HepG2 (cell line): Measurements from ENCODE around the gene ITIH1. TPM values are rescaled to one million over a fixed set of nuclear protein-coding genes. Genes with fewer than 3 reads are reported as not detected.

Experiments
- AHR ChIP-seq: IDR thresholded peaks from 2 replicates; pipeline ENCODE4 v1.6.1; 2018; ENCODE audit warnings: missing genetic modification reagents, missing compliant biosample characterization
- ATM ChIP-seq: fragments of 450-650 bp; IDR thresholded peaks from 2 replicates; pipeline ENCODE4 v1.7.1; 2017; ENCODE audit warnings: mild to moderate bottlenecking, borderline replicate concordance
- CBFB ChIP-seq: sonication (generic); formaldehyde crosslinking; IDR thresholded peaks from 2 replicates; pipeline ENCODE4 v1.4.0; 2020; ENCODE audit warnings: missing genetic modification reagents
- CENPX ChIP-seq: sonication (generic); formaldehyde crosslinking; IDR thresholded peaks from 2 replicates; pipeline ENCODE4 v1.9.0; 2021; ENCODE audit warnings: mild to moderate bottlenecking, missing genetic modification reagents, moderate library complexity
- ELF4 ChIP-seq: sonication (generic); formaldehyde crosslinking; IDR thresholded peaks from 2 replicates; pipeline ENCODE4 v1.5.0; 2020; ENCODE audit warnings: missing genetic modification reagents, mild to moderate bottlenecking, moderate library complexity, borderline replicate concordance
- MIXL1 ChIP-seq: IDR thresholded peaks from 2 replicates; pipeline ENCODE4 v1.6.1; 2016
- PPARG ChIP-seq: conservative IDR thresholded peaks from 2 replicates; pipeline ENCODE4 v1.6.1; 2016; ENCODE audit warnings: missing biosample characterization, missing genetic modification reagents
- RFX5 ChIP-seq: IDR thresholded peaks from 2 replicates; pipeline ENCODE4 v1.6.1; 2011; ENCODE audit warnings: low read depth, low read length, improper control_type of control experiment
- SOX6 ChIP-seq, 2 experiments: fragments of 450-650 bp in 1 of 2; sonication (generic) in 1 of 2; formaldehyde crosslinking in 1 of 2; IDR thresholded peaks; 2 replicates each; pipeline versions ENCODE4 v1.4.0 to v1.6.1; 2017 to 2020; ENCODE audit warnings: antibody characterized with exemption in 1 of 2, mild to moderate bottlenecking in 1 of 2, missing genetic modification reagents in 1 of 2
- TBP ChIP-seq: sonication (generic); formaldehyde crosslinking; IDR thresholded peaks from 2 replicates; pipeline ENCODE4 v1.5.0; 2020; ENCODE audit warnings: missing genetic modification reagents
- ZBTB4 ChIP-seq: sonication (generic); formaldehyde crosslinking; IDR thresholded peaks from 2 replicates; pipeline ENCODE4 v1.4.0; 2020; ENCODE audit warnings: missing genetic modification reagents, mild to moderate bottlenecking, borderline replicate concordance
- ZFX ChIP-seq: sonication (generic); formaldehyde crosslinking; IDR thresholded peaks from 2 replicates; pipeline ENCODE4 v1.4.0; 2020; ENCODE audit warnings: mild to moderate bottlenecking, low read depth, missing genetic modification reagents, moderate library complexity
- ZNF225 ChIP-seq: sonication (generic); formaldehyde crosslinking; IDR thresholded peaks from 2 replicates; pipeline ENCODE4 v1.4.0; 2020; ENCODE audit warnings: mild to moderate bottlenecking, missing genetic modification reagents
- ZNF230 ChIP-seq: sonication (generic); formaldehyde crosslinking; IDR thresholded peaks from 2 replicates; pipeline ENCODE4 v1.4.0; 2020; ENCODE audit warnings: mild to moderate bottlenecking, missing genetic modification reagents
- ZNF256 ChIP-seq: sonication (generic); formaldehyde crosslinking; conservative IDR thresholded peaks from 2 replicates; pipeline ENCODE4 v1.4.0; 2020; ENCODE audit warnings: missing genetic modification reagents
- ZNF556 ChIP-seq: sonication (generic); formaldehyde crosslinking; IDR thresholded peaks from 2 replicates; pipeline ENCODE4 v1.4.0; 2020; ENCODE audit warnings: mild to moderate bottlenecking, missing genetic modification reagents, borderline replicate concordance
- ZNF574 ChIP-seq: sonication (generic); formaldehyde crosslinking; IDR thresholded peaks from 2 replicates; pipeline ENCODE4 v1.4.0; 2020; ENCODE audit warnings: missing genetic modification reagents
- ZNF652 ChIP-seq: IDR thresholded peaks from 2 replicates; pipeline ENCODE4 v1.6.1; 2016; ENCODE audit warnings: low read depth, borderline replicate concordance
- ZNF687 ChIP-seq: sonication (generic); formaldehyde crosslinking; IDR thresholded peaks from 2 replicates; pipeline ENCODE4 v1.5.1; 2020; ENCODE audit warnings: mild to moderate bottlenecking, missing genetic modification reagents, moderate library complexity
- ZNF878 ChIP-seq: sonication (generic); formaldehyde crosslinking; IDR thresholded peaks from 2 replicates; pipeline ENCODE4 v1.8.1; 2023; ENCODE audit warnings: mild to moderate bottlenecking, missing genetic modification reagents, moderate library complexity
- polyA plus RNA-seq, 8 experiments: library from polyadenylated mRNA; depleted of rRNA in 3 of 8; stranded (reverse) in 7 of 8; unstranded in 1 of 8; fragments of >200 nt; fragmentation: Illumina TruSeq in 4 of 8; extraction: Trizol in 4 of 8; gene quantifications; 2 replicates each; pipeline versions ENCODE4 v1.2.1 to v1.2.3, GENCODE V29; 2011 to 2016; ENCODE audit warnings: low read depth in 4 of 8, missing spikeins in 1 of 8, mixed read lengths in 1 of 8; ENCODE audit not compliant: insufficient read depth in 1 of 8
- total RNA-seq, 5 experiments: library from RNA; depleted of rRNA; stranded (reverse); fragments of >200 nt; fragmentation: Illumina TruSeq; extraction: Trizol; gene quantifications; 2 replicates each; pipeline ENCODE4 v1.2.3, GENCODE V29; 2016; ENCODE audit warnings: low read depth in 1 of 5

The ITIH1 gene
- total and polyA plus RNA-seq, 2 of the 13 experiments (the other 11 are each of a cell fraction or from before 2014, with no cell fraction given): 12.3 to 19.6 TPM

- 0 out of 2 replicates have a peak, but pooled peaks have one; percentile 45 for TF ChIP-seq MIXL1 (CRISPR knock-in tag)
- TF ChIP-seq ELF4 (CRISPR knock-in tag): no peak
- TF ChIP-seq SOX6 (IDR thresholded peaks at IDR 0.05): no peak
- TF ChIP-seq SOX6 (CRISPR knock-in tag; IDR thresholded peaks at IDR 0.05): 0 out of 2 replicates have a peak, but pooled peaks have one; percentile 30
- TF ChIP-seq AHR (CRISPR knock-in tag): no peak
- peak; percentile 54; the same call in 1 of the 2 replicates for TF ChIP-seq ZNF225 (CRISPR knock-in tag)
- no peak for TF ChIP-seq CBFB (CRISPR knock-in tag)
- no peak for TF ChIP-seq TBP (CRISPR knock-in tag)
- peak; percentile 38; the same call in 1 of the 2 replicates for TF ChIP-seq ZNF574
- peak; percentile 82 for TF ChIP-seq ZNF687
- TF ChIP-seq ZNF878 (CRISPR knock-in tag): no peak
- TF ChIP-seq ZNF256 (CRISPR knock-in tag): no peak
- TF ChIP-seq ZBTB4 (CRISPR knock-in tag): no peak
- no peak for TF ChIP-seq ZNF556 (CRISPR knock-in tag)
- TF ChIP-seq RFX5: no peak
- TF ChIP-seq ZNF230: no peak
- TF ChIP-seq CENPX (CRISPR knock-in tag): no peak
- no peak for TF ChIP-seq ZNF652
- TF ChIP-seq ATM: no peak
- TF ChIP-seq ZFX (CRISPR knock-in tag): peak; percentile 22; the same call in 1 of the 2 replicates
- TF ChIP-seq PPARG (CRISPR knock-in tag): no peak
Observed at GRCh38 chr3:52777127-52777958, at the start of gene ITIH1 (continued).
